ENCODE results near the gene SCUBE3. TPM values are rescaled to one million over a fixed set of nuclear protein-coding genes. Genes with fewer than 3 reads are reported as not detected.

SCUBE3 gene
- polyA plus RNA-seq, 6 donors from 2014 or later: 0.10 to 0.43 (median 0.25) TPM; not detected in 1

GRCh38 chr6:35206346-35206745, 7.4 kb upstream of the SCUBE3 start:
- DNase-seq (no peak), ATAC-seq (ENCODE audit: low read depth in 2 of 2) (no peak)
- Mint-ChIP-seq H3K4me1 (peaks cover 0 to 6% (median 0%) of the 10 kb centered on the region in 3 donors), H3K9me3 (no peaks in the 10 kb centered on the region), H3K4me3 (no peak overlapping the region), H3K27ac (no peak overlapping the region), H3K36me3 (no peaks in the 10 kb centered on the region), H3K27me3 (peaks cover 45 to 78% (median 78%) of the 10 kb centered on the region in 3 donors)

GRCh38 chr6:35208419-35208818, 5.3 kb upstream of the SCUBE3 start:
- ATAC-seq (ENCODE audit: low read depth in 2 of 2) (no peak), DNase-seq (no peak)
- Mint-ChIP-seq H3K4me3 (peak overlapping the region in 1 of 8 donors; percentile 18), H3K9me3 (no peaks in the 10 kb centered on the region), H3K36me3 (no peaks in the 10 kb centered on the region), H3K27ac (peak overlapping the region in 2 of 6 donors; percentile 43 to 81), H3K27me3 (peaks cover 61 to 87% (median 84%) of the 10 kb centered on the region in 3 donors), H3K4me1 (peaks cover 5 to 12% (median 7%) of the 10 kb centered on the region in 3 donors)

GRCh38 chr6:35209081-35209480, 4.7 kb upstream of the SCUBE3 start:
- H3K4me3 Mint-ChIP-seq: no peak overlapping the region
- no peaks in the 10 kb centered on the region for H3K9me3 Mint-ChIP-seq
- DNase-seq (no peak), ATAC-seq (ENCODE audit: low read depth in 2 of 2) (no peak)
- peaks cover 61 to 82% (median 78%) of the 10 kb centered on the region in 3 donors for H3K27me3 Mint-ChIP-seq
- H3K36me3 Mint-ChIP-seq: no peaks in the 10 kb centered on the region
- peak overlapping the region in 2 of 6 donors; percentile 29 to 83 for H3K27ac Mint-ChIP-seq
- H3K4me1 Mint-ChIP-seq: peaks cover 5 to 13% (median 9%) of the 10 kb centered on the region in 3 donors

GRCh38 chr6:35209622-35210247, 4.0 kb upstream of the SCUBE3 start:
- peaks cover 5 to 13% (median 9%) of the 10 kb centered on the region in 3 donors for H3K4me1 Mint-ChIP-seq
- DNase-seq (no peak), ATAC-seq (ENCODE audit: low read depth in 2 of 2) (no peak)
- H3K9me3 Mint-ChIP-seq: no peaks in the 10 kb centered on the region
- peaks cover 56 to 80% (median 77%) of the 10 kb centered on the region in 3 donors for H3K27me3 Mint-ChIP-seq
- H3K27ac Mint-ChIP-seq: no peak overlapping the region
- H3K4me3 Mint-ChIP-seq: no peak overlapping the region
- no peaks in the 10 kb centered on the region for H3K36me3 Mint-ChIP-seq

- Mint-ChIP-seq H3K4me3 (peak overlapping the region; percentile 57 to 91 (median 79)), H3K36me3 (no peaks in the 10 kb centered on the region), H3K27ac (no peak overlapping the region), H3K27me3 (peaks cover 62 to 84% (median 84%) of the 10 kb centered on the region in 3 donors), H3K4me1 (peaks cover 9 to 13% (median 9%) of the 10 kb centered on the region in 3 donors), H3K9me3 (no peaks in the 10 kb centered on the region)
- ATAC-seq (ENCODE audit: low read depth in 2 of 2): no peak
- DNase-seq: no peak
Measured at GRCh38 chr6:35213298-35213791, 411 bp upstream of the SCUBE3 start.

- DNase-seq: no peak
Measured at GRCh38 chr6:35214869-35215664, 1.3 kb downstream of the SCUBE3 start.

GRCh38 chr6:35215665-35216411, 2.1 kb downstream of the SCUBE3 start:
- ATAC-seq (ENCODE audit: low read depth in 2 of 2) (no peak), DNase-seq (no peak)
- peak overlapping the region in 7 of 8 donors; percentile 2 to 71 (median 44) for H3K4me3 Mint-ChIP-seq
- H3K36me3 Mint-ChIP-seq: no peaks in the 10 kb centered on the region
- H3K27ac Mint-ChIP-seq: no peak overlapping the region
- peaks cover 0 to 1% (median 0%) of the 10 kb centered on the region in 7 donors for H3K9me3 Mint-ChIP-seq
- H3K4me1 Mint-ChIP-seq: peaks cover 8 to 9% (median 9%) of the 10 kb centered on the region in 3 donors
- peaks cover 52 to 87% (median 84%) of the 10 kb centered on the region in 3 donors for H3K27me3 Mint-ChIP-seq

More at GRCh38 chr6:35214869-35215664, 1.3 kb downstream of the SCUBE3 start:
- ATAC-seq (ENCODE audit: low read depth in 2 of 2): no peak
- no peaks in the 10 kb centered on the region for H3K36me3 Mint-ChIP-seq
- no peak overlapping the region for H3K27ac Mint-ChIP-seq
- H3K9me3 Mint-ChIP-seq: no peaks in the 10 kb centered on the region
- H3K4me3 Mint-ChIP-seq: peak overlapping the region; percentile 5 to 82 (median 58)
- H3K27me3 Mint-ChIP-seq: peaks cover 58 to 88% (median 85%) of the 10 kb centered on the region in 3 donors
- H3K4me1 Mint-ChIP-seq: peaks cover 8 to 9% (median 9%) of the 10 kb centered on the region in 3 donors

GRCh38 chr6:35216412-35216732, 2.6 kb downstream of the SCUBE3 start:
- no peak overlapping the region for H3K4me3 Mint-ChIP-seq
- no peaks in the 10 kb centered on the region for H3K36me3 Mint-ChIP-seq
- peaks cover 0 to 2% (median 0%) of the 10 kb centered on the region in 7 donors for H3K9me3 Mint-ChIP-seq
- H3K27me3 Mint-ChIP-seq: peaks cover 47 to 83% (median 81%) of the 10 kb centered on the region in 3 donors
- DNase-seq: no peak
- peak overlapping the region in 1 of 6 donors; percentile 68 for H3K27ac Mint-ChIP-seq
- ATAC-seq (ENCODE audit: low read depth in 2 of 2): no peak
- peaks cover 8 to 9% (median 9%) of the 10 kb centered on the region in 3 donors for H3K4me1 Mint-ChIP-seq

GRCh38 chr6:35216851-35217811, 3.4 kb downstream of the SCUBE3 start:
- no peak for DNase-seq
- Mint-ChIP-seq H3K4me1 (peaks cover 8 to 9% (median 9%) of the 10 kb centered on the region in 3 donors), H3K9me3 (peaks cover 0 to 2% (median 0%) of the 10 kb centered on the region in 7 donors), H3K36me3 (no peaks in the 10 kb centered on the region), H3K4me3 (no peak overlapping the region), H3K27ac (peak overlapping the region in 1 of 6 donors; percentile 68), H3K27me3 (peaks cover 44 to 76% (median 74%) of the 10 kb centered on the region in 3 donors)
- no peak for ATAC-seq (ENCODE audit: low read depth in 2 of 2)

GRCh38 chr6:35218021-35218420, 4.3 kb downstream of the SCUBE3 start:
- Mint-ChIP-seq H3K36me3 (no peaks in the 10 kb centered on the region), H3K4me1 (peaks cover 5 to 7% (median 6%) of the 10 kb centered on the region in 3 donors), H3K4me3 (no peak overlapping the region), H3K27me3 (peaks cover 35 to 67% (median 65%) of the 10 kb centered on the region in 3 donors), H3K27ac (no peak overlapping the region), H3K9me3 (peaks cover 0 to 2% (median 0%) of the 10 kb centered on the region in 7 donors)
- DNase-seq (no peak), ATAC-seq (ENCODE audit: low read depth in 2 of 2) (no peak)

GRCh38 chr6:35218456-35218855, 4.7 kb downstream of the SCUBE3 start:
- Mint-ChIP-seq H3K36me3 (no peaks in the 10 kb centered on the region), H3K9me3 (peaks cover 0 to 2% (median 0%) of the 10 kb centered on the region in 7 donors), H3K4me1 (peaks cover under 1 to 4% (median 2%) of the 10 kb centered on the region in 3 donors), H3K27me3 (peaks cover 31 to 62% (median 60%) of the 10 kb centered on the region in 3 donors), H3K4me3 (no peak overlapping the region), H3K27ac (no peak overlapping the region)
- DNase-seq (no peak), ATAC-seq (ENCODE audit: low read depth in 2 of 2) (no peak)

- peaks cover 31 to 55% (median 54%) of the 10 kb centered on the region in 3 donors for H3K27me3 Mint-ChIP-seq
- no peak for ATAC-seq (ENCODE audit: low read depth in 2 of 2)
- no peak overlapping the region for H3K4me3 Mint-ChIP-seq
Measured at GRCh38 chr6:35219683-35220326, 6.0 kb downstream of the SCUBE3 start.

More at GRCh38 chr6:35219683-35220326, 6.0 kb downstream of the SCUBE3 start:
- DNase-seq: no peak
- H3K27ac Mint-ChIP-seq: no peak overlapping the region
- peaks cover 0 to 4% (median 0%) of the 10 kb centered on the region in 3 donors for H3K4me1 Mint-ChIP-seq
- H3K36me3 Mint-ChIP-seq: no peaks in the 10 kb centered on the region
- peaks cover 0 to 2% (median 0%) of the 10 kb centered on the region in 7 donors for H3K9me3 Mint-ChIP-seq

Data from naive B cell (primary cell).